NCI-H128 (cell line): ENCODE measurements around the gene TTLL11.

ENCODE experiments used
- DNase-seq: peaks from one replicate; lab custom pipeline; 2025; ENCODE audit not compliant: unreplicated experiment; lab: John Stamatoyannopoulos, UW

TTLL11 gene

DNA sequence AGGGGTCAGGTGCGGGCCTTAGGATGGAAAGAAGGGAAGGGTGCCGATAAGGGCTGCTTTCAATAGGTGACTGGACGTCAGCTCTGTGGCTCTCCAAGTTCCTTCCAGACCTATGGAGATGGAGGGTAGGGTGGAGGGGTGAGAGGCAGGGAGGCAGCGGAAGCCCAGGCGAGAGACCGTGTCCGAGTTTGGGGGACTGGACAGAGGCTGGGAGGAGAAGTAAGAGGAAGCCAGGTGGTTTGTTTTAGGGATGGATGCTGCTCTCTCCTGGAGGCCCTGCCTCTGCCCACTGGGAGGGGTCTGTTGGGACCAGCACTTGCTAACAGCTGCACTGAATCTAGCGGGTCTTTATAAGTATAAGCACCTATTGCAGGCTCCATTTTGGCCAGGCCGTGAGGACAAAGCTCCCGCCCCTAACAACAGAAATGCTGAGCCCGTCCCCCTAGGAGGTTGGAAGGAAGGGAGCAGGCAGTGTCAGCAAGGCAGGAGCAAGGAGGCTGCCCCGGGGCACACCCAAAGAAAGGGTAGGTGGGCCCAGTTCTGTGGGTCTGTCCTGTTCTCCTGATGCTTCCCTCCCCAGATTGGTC, 274.2 kb downstream of the TTLL11 start:
- no peak for DNase-seq

DNA sequence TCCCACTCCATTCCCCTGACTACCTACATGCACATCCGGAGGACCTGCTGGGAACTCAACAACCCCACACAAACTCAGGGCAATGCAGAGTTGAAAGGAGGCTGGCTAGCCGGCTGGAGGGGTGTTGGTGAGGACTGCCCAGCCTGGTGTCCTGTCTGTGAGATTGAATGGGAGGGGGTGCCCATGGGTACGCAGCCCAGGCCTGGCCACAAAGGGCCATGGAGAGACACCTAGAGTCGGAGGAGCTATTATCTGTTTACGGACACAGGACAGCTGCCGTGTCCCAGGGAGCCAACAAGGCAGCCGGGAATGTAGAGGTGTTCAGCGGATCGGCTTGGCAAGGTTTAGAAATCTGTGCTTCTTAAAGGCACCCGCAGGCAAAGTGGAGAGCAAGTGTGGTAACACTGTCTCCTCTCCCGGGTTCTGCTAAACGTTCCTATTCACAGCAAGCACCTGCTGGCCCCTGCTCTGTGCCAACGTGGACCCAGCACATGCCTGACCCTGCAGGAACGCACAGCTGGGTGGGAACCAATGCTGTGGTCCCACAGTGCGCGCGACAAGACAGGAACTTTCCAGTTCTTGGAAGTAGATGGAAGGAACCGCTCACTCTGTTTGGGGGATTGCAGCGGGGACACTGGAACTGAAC, 275.0 kb downstream of the TTLL11 start:
- DNase-seq, result no peak

DNA sequence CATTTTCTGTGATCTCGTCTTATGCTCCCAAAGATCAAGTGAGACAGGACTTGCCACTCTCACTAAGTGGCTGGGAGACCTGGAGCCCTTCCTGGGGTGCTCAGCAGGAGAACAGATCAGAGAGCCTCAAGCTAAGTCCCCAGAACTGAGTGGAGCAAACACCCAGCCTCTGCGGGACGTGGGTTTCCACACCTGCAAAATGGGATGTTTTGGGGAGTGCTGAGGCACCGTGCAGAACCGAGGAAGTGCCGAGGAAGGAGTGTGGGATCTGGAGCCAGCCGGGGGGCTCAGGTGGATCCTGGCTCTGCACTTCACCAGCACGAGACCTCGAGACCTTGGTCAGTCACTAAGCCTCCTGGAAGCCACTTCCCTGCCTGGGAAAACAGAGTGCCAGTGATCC, 275.6 kb downstream of the TTLL11 start:
- no peak for DNase-seq

DNA sequence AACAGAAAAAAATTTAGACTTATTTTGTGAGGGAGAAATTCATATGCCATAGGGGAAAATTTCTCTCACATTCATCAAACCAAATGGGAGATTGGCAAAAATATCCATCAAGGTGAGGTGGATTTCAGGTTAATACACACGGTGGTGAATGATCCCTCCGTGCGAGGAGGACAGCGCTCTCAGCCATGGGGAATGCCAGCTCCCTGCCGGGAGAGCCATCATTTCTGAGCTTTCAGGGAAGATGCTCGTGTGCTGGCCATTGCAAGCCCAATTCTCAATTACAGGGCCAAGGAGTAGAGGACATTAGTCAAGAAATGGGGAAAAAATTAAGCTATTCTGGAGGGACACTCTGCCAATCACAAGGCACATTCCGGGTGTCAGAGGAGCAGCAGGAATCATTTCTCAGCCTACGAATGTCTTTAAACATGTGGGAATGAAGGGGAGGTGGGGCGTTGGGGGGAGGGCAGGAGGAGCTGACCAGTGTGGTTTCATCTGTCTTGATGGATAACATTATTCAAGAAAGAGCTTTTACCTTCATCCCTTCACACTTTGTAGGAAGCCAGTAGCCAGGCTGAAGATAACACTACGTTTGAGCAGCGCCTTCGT, 276.2 kb downstream of the TTLL11 start:
- DNase-seq, result no peak

DNA sequence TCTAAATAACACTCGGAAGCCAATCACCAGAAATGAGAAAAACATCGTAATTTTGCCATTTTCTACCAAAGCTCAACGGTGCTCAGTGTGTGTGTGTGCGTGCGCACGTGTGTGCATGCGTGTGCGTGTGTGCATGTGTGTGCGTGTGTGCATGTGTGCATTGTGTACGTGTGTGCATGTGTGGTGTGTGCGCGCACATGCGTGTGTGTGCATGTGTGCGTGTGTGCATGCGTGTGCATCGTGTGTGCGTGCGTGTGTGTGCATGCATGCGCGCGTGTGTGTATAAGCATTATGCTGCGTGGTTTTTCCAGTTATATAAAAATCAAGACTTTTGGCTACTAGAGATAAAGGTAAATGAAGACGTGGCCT, 276.7 kb downstream of the TTLL11 start:
- no peak for DNase-seq

DNA sequence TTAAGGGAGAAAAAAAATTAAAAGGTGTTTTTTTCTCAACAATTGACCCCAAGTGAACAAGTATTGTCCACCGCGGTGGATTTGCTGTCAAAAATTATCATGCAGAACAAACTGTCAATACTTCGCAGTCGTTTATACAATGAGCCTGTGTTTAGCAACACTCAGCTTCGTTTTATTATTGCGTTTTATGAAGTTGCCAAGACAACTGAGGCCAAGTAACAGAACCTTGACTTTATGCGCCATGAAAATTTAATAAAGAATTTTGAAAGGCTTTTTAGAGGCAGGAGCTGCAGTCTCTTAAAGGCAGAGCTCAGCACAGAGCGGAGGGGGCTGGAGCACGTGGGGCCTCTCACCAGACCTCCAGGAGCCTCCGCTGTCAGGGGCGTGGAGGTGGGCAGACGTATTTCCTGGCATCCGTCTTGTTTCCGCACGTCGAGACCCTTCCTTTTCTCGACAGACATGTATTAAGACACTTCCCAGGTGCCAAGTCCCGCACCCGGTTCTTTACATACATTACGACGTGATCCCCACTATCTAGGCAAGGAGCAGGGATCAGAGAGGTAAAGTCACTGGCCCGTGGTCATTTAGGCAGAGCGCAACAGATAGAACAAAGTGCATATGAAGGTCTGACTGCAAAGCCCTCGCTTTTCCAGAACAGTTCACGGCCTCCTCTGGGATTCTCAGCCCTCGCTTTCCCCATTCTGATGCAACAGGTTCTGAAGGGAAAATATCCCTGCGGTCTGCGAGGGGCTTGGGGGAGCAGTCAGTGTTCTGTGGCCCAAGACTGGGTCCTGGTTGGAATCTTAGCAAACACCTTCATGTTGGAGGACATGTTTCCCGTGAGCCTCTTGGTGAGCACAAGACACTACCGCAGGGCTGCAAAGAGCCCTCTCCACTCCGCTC, 277.3 kb downstream of the TTLL11 start:
- no peak for DNase-seq

DNA sequence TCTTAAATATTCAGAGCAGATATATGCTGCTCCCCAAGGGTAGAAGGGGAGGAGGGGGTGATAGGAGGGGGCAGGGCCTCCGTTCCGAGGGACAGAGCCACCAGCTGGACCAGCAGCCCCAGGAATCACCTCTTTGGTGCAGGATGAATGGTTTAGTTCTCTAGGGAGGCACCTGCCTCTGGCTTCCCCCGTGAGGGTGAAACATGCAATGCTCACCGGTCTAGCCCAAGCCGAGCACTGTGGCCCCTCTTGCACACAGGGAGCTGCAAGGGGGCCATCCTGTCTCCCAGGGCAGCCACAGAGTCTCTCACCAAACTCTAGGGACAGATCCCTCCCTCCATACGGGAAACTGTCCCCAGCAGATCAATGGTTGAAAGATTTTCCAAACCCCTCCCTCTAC, 278.0 kb downstream of the TTLL11 start:
- DNase-seq, result no peak

DNA sequence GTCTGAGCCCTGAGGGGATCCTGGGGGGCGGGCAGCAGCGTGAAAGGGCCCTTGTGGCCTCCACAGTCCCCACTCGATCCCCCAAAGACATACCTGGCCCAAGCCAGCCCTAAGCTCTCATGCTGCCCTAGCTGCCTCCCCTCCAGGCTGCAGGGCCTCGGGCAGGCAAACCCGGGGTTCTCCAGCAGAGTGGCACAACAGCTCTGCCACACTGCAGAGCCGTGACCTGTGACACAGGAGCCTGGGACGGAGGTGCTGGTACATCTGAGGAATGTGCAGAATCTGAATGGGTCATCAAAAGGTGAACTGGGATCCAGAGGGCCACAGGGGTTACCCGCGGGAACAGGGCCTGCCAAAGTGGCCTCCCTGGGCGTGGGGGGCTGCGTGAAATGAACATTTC, 278.5 kb downstream of the TTLL11 start:
- no peak for DNase-seq

DNA sequence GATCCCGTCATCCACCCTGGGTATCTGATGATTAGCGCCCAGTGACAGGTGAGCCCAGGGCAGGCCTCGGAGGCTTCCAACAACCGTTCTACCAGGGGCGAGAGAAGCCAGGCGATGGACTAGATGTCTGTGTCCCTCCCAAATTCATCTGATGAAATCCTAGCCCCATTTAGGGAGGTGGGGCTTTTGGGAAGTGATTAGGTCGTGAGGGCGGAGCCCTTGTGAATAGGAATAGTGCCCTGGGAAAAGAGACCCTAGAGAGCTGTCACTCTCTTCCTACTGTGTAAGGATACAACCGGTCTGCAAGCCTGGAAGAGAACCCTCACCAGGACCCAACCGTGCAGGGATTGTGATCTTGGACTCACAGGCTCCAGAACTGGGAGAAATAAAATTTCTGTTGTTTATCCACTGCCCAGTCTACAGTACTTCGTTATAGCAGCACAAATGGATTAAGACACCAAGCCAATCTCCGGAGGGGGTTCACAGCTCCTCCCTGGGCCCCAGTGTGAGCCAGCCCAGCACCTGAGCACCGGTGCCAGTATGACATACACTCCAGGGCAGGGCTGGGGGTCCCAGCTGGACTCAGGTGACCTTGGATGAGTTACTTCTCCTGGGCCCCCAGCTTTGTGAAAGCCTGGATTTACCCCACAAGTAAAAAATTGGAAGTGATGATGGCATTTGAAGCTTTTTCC, 279.4 kb downstream of the TTLL11 start:
- no peak for DNase-seq

DNA sequence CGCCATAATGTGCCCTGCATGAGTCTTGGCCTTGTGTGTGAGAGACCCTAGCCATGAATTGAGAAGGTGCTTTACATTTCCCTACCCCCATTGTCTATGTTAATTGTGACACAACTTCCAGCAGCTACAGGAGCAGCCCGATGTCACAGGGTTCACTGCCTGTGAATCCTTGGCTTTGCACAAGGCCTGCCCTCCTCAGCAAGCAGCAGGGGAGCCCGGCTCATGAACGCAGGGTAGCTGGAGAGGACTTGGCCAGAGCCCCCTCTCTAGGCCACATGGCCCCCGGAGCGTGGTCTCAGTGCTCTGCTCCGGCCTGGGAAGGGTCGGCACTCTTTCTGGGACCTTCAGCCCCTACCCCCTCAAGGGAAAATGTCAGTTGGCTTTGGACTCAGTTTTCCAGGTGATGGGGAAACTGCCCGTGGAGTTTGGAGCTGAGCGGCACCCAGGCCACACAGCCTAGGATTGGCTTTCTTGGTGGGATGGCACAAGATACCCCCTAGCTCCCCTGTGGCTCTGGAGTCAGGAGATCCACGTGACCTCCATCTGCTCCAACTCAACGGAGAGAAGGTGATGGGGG, 280.9 kb downstream of the TTLL11 start:
- DNase-seq, result no peak

DNA sequence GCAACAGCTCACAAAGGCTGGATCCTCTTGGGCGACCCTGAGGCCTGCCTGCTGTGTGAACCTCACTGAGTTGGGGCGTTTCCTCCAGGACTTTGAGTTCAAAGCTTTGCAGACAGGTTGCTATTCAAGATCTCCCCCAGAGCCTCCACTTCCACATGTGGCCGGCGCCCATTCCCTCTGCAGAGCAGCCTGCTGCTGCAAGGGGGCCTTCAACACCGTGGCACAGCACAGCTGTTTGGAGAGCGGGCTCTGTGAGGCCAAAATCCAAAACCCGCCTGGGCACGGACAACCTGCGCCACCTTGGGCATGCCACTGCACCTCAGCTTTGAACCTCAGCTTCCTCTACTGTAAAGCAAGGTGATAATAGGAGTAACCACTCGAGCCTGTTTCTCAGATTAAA, 281.4 kb downstream of the TTLL11 start:
- DNase-seq, result no peak

DNA sequence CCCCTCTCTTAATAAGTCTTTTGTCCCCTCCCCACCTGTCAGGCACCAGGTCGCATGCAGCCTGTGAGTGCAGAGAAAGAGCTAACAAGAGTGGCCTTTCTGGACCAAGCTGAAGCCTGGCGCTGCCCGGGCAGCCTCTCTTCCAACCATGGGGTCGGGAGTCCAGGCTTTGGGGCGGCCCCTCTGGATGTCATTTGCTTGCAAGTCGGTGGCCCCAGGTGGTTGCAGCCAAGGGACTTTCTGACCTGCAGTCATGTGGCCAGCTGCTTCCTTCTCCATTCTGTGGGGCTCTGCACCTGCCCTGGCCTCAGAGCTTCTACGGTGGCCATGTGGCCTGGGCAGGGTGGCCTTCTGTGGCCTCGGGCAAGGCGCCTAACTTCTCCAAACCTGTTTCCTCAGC, 282.0 kb downstream of the TTLL11 start:
- DNase-seq, result no peak

DNA sequence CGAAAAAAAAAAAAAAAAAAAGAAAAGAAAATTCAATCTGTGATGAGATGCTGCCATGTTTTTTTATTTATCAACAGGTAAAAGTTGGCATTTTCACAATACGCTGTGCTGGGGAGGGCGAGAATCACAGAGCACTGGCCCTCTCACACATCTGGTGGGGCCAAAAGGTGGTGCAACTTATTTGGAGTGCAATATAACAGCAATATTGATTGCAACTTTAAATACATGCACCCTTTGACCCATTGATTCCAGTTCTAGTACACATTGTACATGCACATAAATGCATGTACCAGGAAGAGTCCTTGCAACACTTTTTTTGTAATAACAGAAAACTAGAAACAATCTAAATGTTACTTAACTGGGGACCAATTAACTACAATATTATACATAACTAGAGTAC, 282.6 kb downstream of the TTLL11 start:
- DNase-seq, result no peak

DNA sequence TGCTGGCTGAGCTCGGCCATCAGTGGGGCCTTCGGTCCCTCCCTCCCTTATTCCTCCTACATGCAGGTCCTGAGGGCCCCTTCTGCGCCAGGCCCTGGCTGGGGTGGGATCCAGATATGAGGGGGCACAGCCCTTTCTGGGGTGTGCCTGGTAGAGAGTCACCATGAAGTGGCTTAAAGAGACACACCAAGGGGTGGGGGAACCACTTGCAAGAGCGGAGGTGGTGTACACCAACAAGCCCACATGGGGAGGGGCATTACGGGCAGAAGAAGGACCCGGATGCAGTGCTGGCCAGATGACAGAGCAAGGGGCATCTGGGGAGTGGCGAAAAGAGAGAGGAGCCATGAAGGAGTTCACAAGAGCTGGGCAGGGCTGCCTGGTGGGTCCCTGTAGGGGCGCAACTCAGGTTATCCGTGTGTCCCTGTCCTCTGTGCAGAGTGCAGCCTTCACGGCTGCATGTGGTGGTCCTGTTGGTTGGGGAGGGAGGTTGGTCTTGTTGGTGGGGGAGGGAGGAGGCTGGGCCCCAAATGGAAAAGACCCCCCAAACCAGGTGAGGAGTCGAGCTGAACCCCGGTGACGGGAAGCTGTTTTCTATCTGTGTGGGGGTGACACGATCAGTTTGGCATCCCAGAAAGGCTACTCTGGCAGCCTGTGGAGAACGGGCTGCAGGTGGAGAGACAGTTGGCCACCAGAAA, 283.6 kb downstream of the TTLL11 start:
- DNase-seq, result no peak

DNA sequence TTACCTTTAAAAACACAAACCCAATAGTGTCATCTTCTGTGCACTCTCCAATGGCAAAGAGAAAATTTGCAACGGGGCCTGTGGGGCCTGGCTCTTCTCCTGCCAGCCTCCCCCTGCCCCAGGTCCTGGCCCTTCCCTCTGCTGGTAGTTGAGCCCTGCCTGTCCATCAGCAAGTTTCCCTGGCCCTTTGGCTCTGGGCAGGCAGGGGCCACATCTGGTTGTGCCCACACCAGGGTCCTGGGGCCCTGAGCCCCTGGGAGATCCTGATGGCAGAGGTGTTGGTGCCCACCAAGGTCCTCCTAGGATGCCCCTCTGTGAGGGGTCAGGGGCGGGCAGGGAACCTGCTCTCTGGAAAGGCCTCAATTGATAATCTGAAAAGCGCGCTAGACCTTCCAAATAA, 284.3 kb downstream of the TTLL11 start:
- no peak for DNase-seq

DNA sequence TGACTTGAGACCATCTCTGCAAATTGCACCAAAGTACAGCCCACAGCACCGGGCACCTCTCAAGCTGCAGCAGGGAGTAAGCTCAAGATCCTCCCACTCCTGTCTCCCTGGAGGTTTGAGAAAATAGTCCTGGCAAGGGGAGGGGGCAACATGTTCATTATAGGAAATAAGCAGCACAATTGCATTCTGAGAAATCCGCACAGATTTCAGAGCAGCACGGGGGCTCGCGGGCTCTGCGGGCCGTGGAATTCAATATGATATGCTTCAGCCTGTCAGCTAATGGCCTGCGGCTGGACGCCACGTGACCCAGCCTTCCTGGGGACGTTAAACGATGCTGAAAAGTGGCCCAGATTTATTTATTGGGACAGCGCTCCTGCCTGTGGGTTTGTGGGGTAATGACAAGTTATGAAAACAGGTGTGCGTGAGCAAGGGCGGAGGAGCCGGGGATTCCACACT, 285.3 kb downstream of the TTLL11 start:
- no peak for DNase-seq

DNA sequence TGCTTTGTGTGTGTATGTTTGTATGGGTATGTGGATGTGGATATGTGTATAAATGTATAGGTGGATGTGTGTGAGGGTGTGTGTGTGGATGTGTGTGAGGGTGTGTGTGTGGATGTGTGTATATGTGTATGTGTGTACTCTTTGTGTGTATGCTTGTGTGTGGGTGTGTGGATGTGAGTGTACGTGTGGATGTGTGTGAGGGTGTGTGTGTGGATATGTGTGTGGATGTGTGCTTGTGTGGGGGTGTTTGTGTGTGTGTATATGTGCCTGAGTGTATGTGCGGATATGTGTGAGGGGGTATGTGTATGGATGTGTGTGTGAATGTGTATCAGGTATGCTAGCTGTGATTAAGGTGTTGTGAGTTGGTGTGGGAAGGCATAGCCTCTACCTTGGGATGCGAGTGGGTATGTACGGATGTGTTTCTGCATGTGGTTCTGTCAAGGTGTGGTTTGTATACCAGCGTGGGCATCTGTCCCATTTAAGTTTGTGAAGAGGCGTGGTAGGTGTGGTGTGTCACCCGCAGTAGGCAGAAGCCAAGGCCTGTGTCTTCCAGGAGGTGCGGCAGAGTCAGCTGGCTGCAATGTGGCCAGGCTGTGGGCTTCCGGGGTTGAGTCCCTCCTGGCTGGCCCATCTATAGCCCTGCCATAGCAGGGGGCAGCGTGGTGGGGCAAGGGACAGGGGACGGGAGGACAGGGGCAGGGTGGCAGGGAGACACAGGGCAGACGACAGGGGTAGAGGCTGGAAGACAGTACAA, 285.9 kb downstream of the TTLL11 start:
- no peak for DNase-seq

DNA sequence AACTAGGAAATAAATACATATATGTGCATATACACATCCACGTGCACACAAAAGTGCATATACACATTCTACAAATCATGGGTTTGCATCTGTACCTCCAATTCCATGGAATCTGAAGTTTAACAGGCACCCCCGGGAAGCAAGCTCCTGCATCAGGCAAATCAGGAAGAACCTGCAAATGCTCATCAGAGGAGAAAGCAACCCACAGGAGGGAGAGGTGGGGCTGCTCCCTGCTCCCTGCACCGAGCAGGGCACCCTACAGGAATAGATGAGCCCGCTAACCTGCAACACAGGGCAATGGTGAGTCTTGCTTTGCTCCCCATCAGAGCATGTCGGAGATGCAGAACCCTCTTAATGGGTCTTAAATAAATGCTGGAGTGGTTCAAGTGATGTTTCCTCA, 290.4 kb downstream of the TTLL11 start:
- DNase-seq, result no peak

DNA sequence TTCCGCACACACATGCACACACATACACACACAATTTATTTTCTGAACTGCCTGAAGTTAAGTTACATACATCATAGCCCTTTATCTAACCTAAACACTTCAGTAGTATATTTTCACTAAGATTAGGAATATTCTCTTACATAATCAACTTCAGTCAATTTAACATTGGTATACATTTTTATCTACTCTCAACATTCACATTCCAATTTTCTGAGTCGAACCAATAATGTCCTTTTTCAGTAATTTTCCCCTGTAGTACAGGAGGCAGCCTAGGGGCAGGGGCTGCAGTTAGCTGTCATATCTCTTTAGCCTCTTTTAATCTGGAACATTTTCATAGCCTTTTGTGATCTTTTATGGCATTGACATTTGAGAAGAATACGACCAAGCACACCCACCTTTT, 291.5 kb downstream of the TTLL11 start:
- no peak for DNase-seq

DNA sequence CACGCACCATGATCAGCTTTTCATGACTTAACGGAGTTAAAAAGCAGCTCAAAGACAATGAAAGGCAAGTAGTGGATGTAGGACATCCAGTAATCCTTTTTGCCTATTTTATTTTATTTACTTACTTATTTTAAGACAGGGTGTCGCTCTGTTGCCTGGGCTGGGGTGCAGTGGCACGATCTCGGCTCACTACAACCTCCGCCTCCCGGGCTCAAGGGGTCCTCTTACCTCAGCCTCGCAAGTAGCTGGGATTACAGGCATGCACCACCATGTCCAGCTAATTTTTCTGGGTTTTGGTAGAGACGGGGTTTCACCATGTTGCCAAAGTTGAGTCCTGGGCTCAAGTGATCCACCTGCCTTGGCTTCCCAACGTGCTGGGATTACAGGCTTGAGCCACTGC, 292.7 kb downstream of the TTLL11 start:
- DNase-seq, result no peak
